ENCODE data around the gene DOLPP1. TPM values are rescaled to one million over a fixed set of nuclear protein-coding genes. Genes with fewer than 3 reads are reported as not detected.

The DOLPP1 gene
- polyA plus RNA-seq, 3 donors, result 5.4 to 6.6 (median 5.9) TPM

DNA sequence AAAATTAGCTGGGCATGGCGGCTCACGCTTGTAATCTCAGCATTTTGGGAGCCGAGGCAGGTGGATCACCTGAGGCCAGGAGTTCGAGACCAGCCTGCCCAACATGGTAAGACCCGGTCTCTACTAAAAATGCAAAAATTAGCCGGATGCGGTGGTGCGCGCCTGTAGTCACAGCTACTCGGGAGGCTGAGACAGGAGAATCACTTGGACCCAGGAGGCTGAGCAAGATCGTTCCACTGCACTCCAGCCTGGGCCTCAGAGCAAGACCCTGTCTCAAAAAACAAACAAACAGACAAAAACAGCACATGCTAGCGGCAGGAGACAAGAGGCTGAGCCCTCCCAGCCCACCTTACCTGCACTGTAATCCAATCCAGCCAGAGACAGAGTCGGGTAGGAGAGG is 1.1 kb upstream of the DOLPP1 start:
- peaks cover 2 to 7% of the 10 kb centered on the region in 2 donors for H3K36me3 Mint-ChIP-seq
- Histone ChIP-seq H2AFZ (ENCODE audit: insufficient read depth, low read depth, low read length, poor library complexity, severe bottlenecking) (peak overlapping the region; percentile 78), H3K36me3 (replicated peaks in 1 of 2; ENCODE audit: control insufficient read depth in 1 of 2, insufficient read depth in 2 of 2, low read length in 2 of 2) (peaks cover under 1 to 10% of the 10 kb centered on the region in 2 donors), H3K4me1 (ENCODE audit: control insufficient read depth in 1 of 2, insufficient read depth in 2 of 2, low read length in 2 of 2) (peaks cover 18 to 22% of the 10 kb centered on the region in 2 donors), H3K9me3 (replicated peaks in 1 of 2; ENCODE audit: control insufficient read depth in 1 of 2, insufficient read depth in 1 of 2, low read length in 2 of 2) (no peaks in the 10 kb centered on the region), H3K27ac (ENCODE audit: low read depth in 1 of 2, low read length in 2 of 2) (no peak overlapping the region), H3K4me3 (replicated peaks in 1 of 3; ENCODE audit: low read depth in 2 of 3, low read length in 3 of 3) (peak overlapping the region in 1 of 3 experiments; percentile 93), H4K20me1 (ENCODE audit: insufficient read depth, low read length) (peaks cover 11% of the 10 kb centered on the region), H3K9ac (ENCODE audit: insufficient read depth, low read length, poor library complexity, severe bottlenecking) (no peak overlapping the region), H3K79me2 (ENCODE audit: insufficient read depth, low read length) (peaks cover 27% of the 10 kb centered on the region), H3K4me2 (replicated peaks; ENCODE audit: extremely low read depth, low read length, poor library complexity, severe bottlenecking) (peak overlapping the region; percentile 100), H3K27me3 (ENCODE audit: control insufficient read depth in 2 of 2, insufficient read depth in 2 of 2, low read length in 2 of 2) (no peaks in the 10 kb centered on the region)
- H3K4me3 Mint-ChIP-seq, result peak overlapping the region; percentile 85 to 88
- intact Hi-C loops (cut with micrococcal nuclease), result loop anchor here (2.0 to 5.0 kb wide), 3 partner anchors 31 to 43 kb away; partner anchors contain the start of genes MIGA2 (in 2 of the 2), CRAT (in 1 of the 2) and PTPA (in 1 of the 2)
- H3K27me3 Mint-ChIP-seq (ENCODE audit: low read depth in 3 of 3), result peaks cover 0 to 5% (median 2%) of the 10 kb centered on the region in 3 donors
- no peak for DNase-seq
- WGBS (ENCODE audit: insufficient coverage), result 93% methylated on average over 11 of the region's 13 CpGs
- TF ChIP-seq, protein P1, sequence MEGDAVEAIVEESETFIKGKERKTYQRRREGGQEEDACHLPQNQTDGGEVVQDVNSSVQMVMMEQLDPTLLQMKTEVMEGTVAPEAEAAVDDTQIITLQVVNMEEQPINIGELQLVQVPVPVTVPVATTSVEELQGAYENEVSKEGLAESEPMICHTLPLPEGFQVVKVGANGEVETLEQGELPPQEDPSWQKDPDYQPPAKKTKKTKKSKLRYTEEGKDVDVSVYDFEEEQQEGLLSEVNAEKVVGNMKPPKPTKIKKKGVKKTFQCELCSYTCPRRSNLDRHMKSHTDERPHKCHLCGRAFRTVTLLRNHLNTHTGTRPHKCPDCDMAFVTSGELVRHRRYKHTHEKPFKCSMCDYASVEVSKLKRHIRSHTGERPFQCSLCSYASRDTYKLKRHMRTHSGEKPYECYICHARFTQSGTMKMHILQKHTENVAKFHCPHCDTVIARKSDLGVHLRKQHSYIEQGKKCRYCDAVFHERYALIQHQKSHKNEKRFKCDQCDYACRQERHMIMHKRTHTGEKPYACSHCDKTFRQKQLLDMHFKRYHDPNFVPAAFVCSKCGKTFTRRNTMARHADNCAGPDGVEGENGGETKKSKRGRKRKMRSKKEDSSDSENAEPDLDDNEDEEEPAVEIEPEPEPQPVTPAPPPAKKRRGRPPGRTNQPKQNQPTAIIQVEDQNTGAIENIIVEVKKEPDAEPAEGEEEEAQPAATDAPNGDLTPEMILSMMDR (IDR thresholded peaks at IDR 0.05), result no peak
- H3K27ac Mint-ChIP-seq, result peak overlapping the region in 1 of 7 donors; percentile 6
- peaks cover 20% of the 10 kb centered on the region for H3K4me1 Mint-ChIP-seq
- H3K9me3 Mint-ChIP-seq, result no peaks in the 10 kb centered on the region

DNA sequence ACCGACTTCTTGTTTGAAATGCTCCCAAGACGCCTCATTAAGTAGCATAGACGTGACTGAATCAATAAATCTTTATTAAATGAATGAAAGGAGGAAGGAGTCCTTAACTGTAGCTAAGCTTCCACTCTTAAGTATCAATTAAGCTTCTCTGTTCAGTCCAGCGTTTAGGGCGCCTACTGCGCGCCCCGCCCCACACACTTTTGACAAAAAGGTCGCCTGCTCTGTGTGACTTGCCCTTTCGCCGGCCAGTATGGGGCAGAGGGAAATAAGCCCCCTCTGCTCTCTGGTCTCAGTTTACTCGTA is 662 bp upstream of the DOLPP1 start:
- Mint-ChIP-seq H3K36me3 (peaks cover 6 to 12% of the 10 kb centered on the region in 2 donors), H3K27me3 (ENCODE audit: low read depth in 3 of 3) (peaks cover 0 to 5% (median 2%) of the 10 kb centered on the region in 3 donors), H3K4me1 (peaks cover 20% of the 10 kb centered on the region), H3K9me3 (no peaks in the 10 kb centered on the region), H3K27ac (peak overlapping the region in 4 of 7 donors; percentile 53 to 88 (median 81)), H3K4me3 (peak overlapping the region; percentile 85 to 88)
- H3K27ac ChIP-seq (ENCODE audit: low read depth in 1 of 2, low read length in 2 of 2), result peak overlapping the region; percentile 20 to 46
- 10% methylated on average over 9 of the region's 12 CpGs for WGBS (ENCODE audit: insufficient coverage)
- H3K79me2 ChIP-seq (ENCODE audit: insufficient read depth, low read length), result peaks cover 27% of the 10 kb centered on the region
- H3K4me2 ChIP-seq (replicated peaks; ENCODE audit: extremely low read depth, low read length, poor library complexity, severe bottlenecking), result peak overlapping the region; percentile 100
- peak overlapping the region; percentile 78 for H2AFZ ChIP-seq (ENCODE audit: insufficient read depth, low read depth, low read length, poor library complexity, severe bottlenecking)
- H3K9ac ChIP-seq (ENCODE audit: insufficient read depth, low read length, poor library complexity, severe bottlenecking), result peak overlapping the region; percentile 51
- intact Hi-C loops (cut with micrococcal nuclease), result loop anchor here in 1 of 2 donors (2.0 kb wide), 2 partner anchors 31 to 43 kb away; partner anchors contain the start of genes CRAT, MIGA2 and PTPA
- H4K20me1 ChIP-seq (ENCODE audit: insufficient read depth, low read length), result peaks cover 11% of the 10 kb centered on the region
- H3K36me3 ChIP-seq (replicated peaks in 1 of 2; ENCODE audit: control insufficient read depth in 1 of 2, insufficient read depth in 2 of 2, low read length in 2 of 2), result peaks cover 5 to 15% of the 10 kb centered on the region in 2 donors
- DNase-seq, result no peak
- H3K4me3 ChIP-seq (replicated peaks in 1 of 3; ENCODE audit: low read depth in 2 of 3, low read length in 3 of 3), result peak overlapping the region; percentile 52 to 93 (median 91)
- TF ChIP-seq, protein P1 (IDR thresholded peaks at IDR 0.05), result no peak
- H3K4me1 ChIP-seq (ENCODE audit: control insufficient read depth in 1 of 2, insufficient read depth in 2 of 2, low read length in 2 of 2), result peaks cover 18 to 22% of the 10 kb centered on the region in 2 donors
- H3K9me3 ChIP-seq (replicated peaks in 1 of 2; ENCODE audit: control insufficient read depth in 1 of 2, insufficient read depth in 1 of 2, low read length in 2 of 2), result no peaks in the 10 kb centered on the region
- H3K27me3 ChIP-seq (ENCODE audit: control insufficient read depth in 2 of 2, insufficient read depth in 2 of 2, low read length in 2 of 2), result no peaks in the 10 kb centered on the region
